Astrocyte (in vitro differentiated cells and primary cell): Measurements from ENCODE around the gene VSX1.

Experiments used
- EZH2 ChIP-seq: IDR thresholded peaks from 2 replicates; pipeline ENCODE4 v1.6.1; 2012; ENCODE audit warnings: mild to moderate bottlenecking, low read length, inconsistent platforms; ENCODE audit not compliant: insufficient read depth
- TF ChIP-seq, protein P1 (sequence below): IDR thresholded peaks from 2 replicates; pipeline ENCODE4 v1.5.1; 2011; ENCODE audit warnings: low read depth, mild to moderate bottlenecking, inconsistent platforms, low read length, moderate library complexity; ENCODE audit not compliant: insufficient read depth

DNA sequence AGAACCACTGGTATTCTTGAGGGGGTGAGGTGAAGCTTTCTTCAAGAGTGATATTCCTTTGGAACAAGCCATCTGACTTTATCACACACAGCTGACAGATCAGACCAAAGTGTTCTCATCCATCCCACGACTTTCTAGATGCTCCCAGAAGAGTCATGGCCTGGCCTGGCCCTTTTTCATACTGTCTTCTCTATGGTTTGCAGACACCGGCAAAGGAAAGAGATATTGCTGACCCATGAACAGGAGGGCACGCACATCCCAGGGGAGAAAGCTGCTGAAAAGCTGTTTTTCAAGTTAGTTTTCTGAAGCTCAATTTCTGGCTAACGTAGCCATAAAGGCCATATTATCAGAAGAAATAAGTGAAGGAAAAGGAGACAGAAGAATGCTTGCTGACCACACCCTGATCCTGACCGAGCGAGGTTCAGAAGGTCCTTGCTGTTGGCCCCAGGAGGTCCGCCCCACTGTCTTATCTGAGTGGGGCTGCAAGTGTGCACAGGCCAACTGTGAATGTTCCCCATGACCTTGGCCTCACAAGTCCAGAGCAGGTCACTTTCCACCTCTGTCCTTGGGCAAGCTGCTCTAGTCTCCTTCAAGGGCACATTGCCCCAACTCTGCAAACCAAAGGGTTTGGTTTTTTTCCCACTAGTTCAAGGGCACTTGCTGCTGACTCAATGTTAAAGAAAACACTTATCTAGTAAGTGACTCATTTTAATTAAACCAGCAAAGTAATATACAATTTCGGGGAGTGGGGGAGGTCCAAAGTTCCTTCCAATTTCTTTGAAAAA, 26.0 kb downstream of the VSX1 start:
- TF ChIP-seq, protein P1, sequence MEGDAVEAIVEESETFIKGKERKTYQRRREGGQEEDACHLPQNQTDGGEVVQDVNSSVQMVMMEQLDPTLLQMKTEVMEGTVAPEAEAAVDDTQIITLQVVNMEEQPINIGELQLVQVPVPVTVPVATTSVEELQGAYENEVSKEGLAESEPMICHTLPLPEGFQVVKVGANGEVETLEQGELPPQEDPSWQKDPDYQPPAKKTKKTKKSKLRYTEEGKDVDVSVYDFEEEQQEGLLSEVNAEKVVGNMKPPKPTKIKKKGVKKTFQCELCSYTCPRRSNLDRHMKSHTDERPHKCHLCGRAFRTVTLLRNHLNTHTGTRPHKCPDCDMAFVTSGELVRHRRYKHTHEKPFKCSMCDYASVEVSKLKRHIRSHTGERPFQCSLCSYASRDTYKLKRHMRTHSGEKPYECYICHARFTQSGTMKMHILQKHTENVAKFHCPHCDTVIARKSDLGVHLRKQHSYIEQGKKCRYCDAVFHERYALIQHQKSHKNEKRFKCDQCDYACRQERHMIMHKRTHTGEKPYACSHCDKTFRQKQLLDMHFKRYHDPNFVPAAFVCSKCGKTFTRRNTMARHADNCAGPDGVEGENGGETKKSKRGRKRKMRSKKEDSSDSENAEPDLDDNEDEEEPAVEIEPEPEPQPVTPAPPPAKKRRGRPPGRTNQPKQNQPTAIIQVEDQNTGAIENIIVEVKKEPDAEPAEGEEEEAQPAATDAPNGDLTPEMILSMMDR = no peak
- no peak for TF ChIP-seq EZH2
